ENCODE measurements around the gene KRT6A.

KRT6A gene

GRCh38 chr12:52445876-52446275 is 47.2 kb downstream of the KRT6A start:
- Histone ChIP-seq H3K27ac (ENCODE audit: low read length) (no peak overlapping the region), H3K4me2 (ENCODE audit: low read depth, low read length) (no peak overlapping the region), H3K9me3 (replicated peaks; ENCODE audit: insufficient read depth, low read length) (no peaks in the 10 kb centered on the region), H3F3A (ENCODE audit: insufficient read depth, low read length) (no peaks in the 10 kb centered on the region), H3K36me3 (replicated peaks; ENCODE audit: insufficient read depth, low read length) (no peaks in the 10 kb centered on the region), H3K4me3 (ENCODE audit: low read length) (no peak overlapping the region), H4K20me1 (ENCODE audit: insufficient read depth, low read length) (no peaks in the 10 kb centered on the region), H2AFZ (ENCODE audit: low read length) (no peak overlapping the region), H3K4me1 (ENCODE audit: low read length) (no peaks in the 10 kb centered on the region), H3K27me3 (replicated peaks; ENCODE audit: insufficient read depth, low read length) (peaks cover 18% of the 10 kb centered on the region; the same call in 1 of the 2 replicates), H3K9me2 (replicated peaks; ENCODE audit: insufficient read depth, low read length) (no peaks in the 10 kb centered on the region), H3K9ac (ENCODE audit: low read length) (no peak overlapping the region), H3K79me2 (ENCODE audit: low read length) (no peaks in the 10 kb centered on the region)
- no peak for DNase-seq
- TF ChIP-seq EZH2phosphoT487 (IDR thresholded peaks at IDR 0.05; ENCODE audit: low read length) (no peak), EZH2 (optimal IDR thresholded peaks at IDR 0.05; ENCODE audit: low read depth, low read length) (no peak)
- TF ChIP-seq, protein P1, sequence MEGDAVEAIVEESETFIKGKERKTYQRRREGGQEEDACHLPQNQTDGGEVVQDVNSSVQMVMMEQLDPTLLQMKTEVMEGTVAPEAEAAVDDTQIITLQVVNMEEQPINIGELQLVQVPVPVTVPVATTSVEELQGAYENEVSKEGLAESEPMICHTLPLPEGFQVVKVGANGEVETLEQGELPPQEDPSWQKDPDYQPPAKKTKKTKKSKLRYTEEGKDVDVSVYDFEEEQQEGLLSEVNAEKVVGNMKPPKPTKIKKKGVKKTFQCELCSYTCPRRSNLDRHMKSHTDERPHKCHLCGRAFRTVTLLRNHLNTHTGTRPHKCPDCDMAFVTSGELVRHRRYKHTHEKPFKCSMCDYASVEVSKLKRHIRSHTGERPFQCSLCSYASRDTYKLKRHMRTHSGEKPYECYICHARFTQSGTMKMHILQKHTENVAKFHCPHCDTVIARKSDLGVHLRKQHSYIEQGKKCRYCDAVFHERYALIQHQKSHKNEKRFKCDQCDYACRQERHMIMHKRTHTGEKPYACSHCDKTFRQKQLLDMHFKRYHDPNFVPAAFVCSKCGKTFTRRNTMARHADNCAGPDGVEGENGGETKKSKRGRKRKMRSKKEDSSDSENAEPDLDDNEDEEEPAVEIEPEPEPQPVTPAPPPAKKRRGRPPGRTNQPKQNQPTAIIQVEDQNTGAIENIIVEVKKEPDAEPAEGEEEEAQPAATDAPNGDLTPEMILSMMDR (IDR thresholded peaks at IDR 0.05; ENCODE audit: low read length): no peak

GRCh38 chr12:52444647-52445595 is 48.1 kb downstream of the KRT6A start:
- Histone ChIP-seq H3F3A (ENCODE audit: insufficient read depth, low read length) (no peaks in the 10 kb centered on the region), H3K9ac (ENCODE audit: low read length) (no peak overlapping the region), H3K4me2 (ENCODE audit: low read depth, low read length) (no peak overlapping the region), H3K4me1 (ENCODE audit: low read length) (no peaks in the 10 kb centered on the region), H3K36me3 (replicated peaks; ENCODE audit: insufficient read depth, low read length) (no peaks in the 10 kb centered on the region), H3K9me3 (replicated peaks; ENCODE audit: insufficient read depth, low read length) (no peaks in the 10 kb centered on the region), H3K27me3 (replicated peaks; ENCODE audit: insufficient read depth, low read length) (peaks cover 19% of the 10 kb centered on the region; the same call in 1 of the 2 replicates), H3K27ac (ENCODE audit: low read length) (no peak overlapping the region), H3K79me2 (ENCODE audit: low read length) (no peaks in the 10 kb centered on the region), H3K4me3 (ENCODE audit: low read length) (no peak overlapping the region), H3K9me2 (replicated peaks; ENCODE audit: insufficient read depth, low read length) (no peaks in the 10 kb centered on the region), H4K20me1 (ENCODE audit: insufficient read depth, low read length) (no peaks in the 10 kb centered on the region), H2AFZ (ENCODE audit: low read length) (no peak overlapping the region)
- no peak for DNase-seq
- TF ChIP-seq EZH2phosphoT487 (IDR thresholded peaks at IDR 0.05; ENCODE audit: low read length): no peak
- no peak for TF ChIP-seq EZH2 (optimal IDR thresholded peaks at IDR 0.05; ENCODE audit: low read depth, low read length)
- TF ChIP-seq, protein P1 (IDR thresholded peaks at IDR 0.05; ENCODE audit: low read length): no peak

DNA sequence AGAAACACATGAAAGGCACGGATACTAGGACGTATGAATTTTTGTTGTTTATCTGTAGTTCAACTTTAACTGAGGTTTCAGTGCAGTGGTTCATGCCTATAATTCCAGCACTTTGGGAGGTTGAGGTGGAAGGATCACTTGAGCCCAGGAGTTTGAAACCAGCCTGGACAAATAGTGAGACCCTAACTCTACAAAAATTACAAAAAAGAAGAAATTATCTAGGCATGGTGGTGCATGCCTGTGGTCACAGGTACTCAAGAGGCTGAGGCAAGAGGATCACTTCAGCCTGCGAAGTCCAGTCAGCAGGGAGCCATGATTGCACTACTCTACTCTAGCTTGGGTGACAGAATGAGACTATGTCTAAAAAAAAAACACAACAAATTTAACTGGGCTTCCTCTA is 49.1 kb downstream of the KRT6A start:
- H3K27ac ChIP-seq (ENCODE audit: low read length): no peak overlapping the region
- no peaks in the 10 kb centered on the region for H3K4me1 ChIP-seq (ENCODE audit: low read length)

More for the DNA sequence above, 49.1 kb downstream of the KRT6A start:
- H3F3A ChIP-seq (ENCODE audit: insufficient read depth, low read length): no peaks in the 10 kb centered on the region
- H3K9me2 ChIP-seq (replicated peaks; ENCODE audit: insufficient read depth, low read length): no peaks in the 10 kb centered on the region
- H3K4me2 ChIP-seq (ENCODE audit: low read depth, low read length): no peak overlapping the region
- H3K79me2 ChIP-seq (ENCODE audit: low read length): no peaks in the 10 kb centered on the region
- H3K9ac ChIP-seq (ENCODE audit: low read length): no peak overlapping the region
- DNase-seq: no peak
- H2AFZ ChIP-seq (ENCODE audit: low read length): no peak overlapping the region
- no peaks in the 10 kb centered on the region for H4K20me1 ChIP-seq (ENCODE audit: insufficient read depth, low read length)
- no peak overlapping the region for H3K4me3 ChIP-seq (ENCODE audit: low read length)
- H3K9me3 ChIP-seq (replicated peaks; ENCODE audit: insufficient read depth, low read length): no peaks in the 10 kb centered on the region
- H3K27me3 ChIP-seq (replicated peaks; ENCODE audit: insufficient read depth, low read length): peaks cover 24% of the 10 kb centered on the region; the same call in 1 of the 2 replicates
- TF ChIP-seq EZH2 (optimal IDR thresholded peaks at IDR 0.05; ENCODE audit: low read depth, low read length) (no peak), EZH2phosphoT487 (IDR thresholded peaks at IDR 0.05; ENCODE audit: low read length) (no peak)
- TF ChIP-seq, protein P1 (IDR thresholded peaks at IDR 0.05; ENCODE audit: low read length): no peak
- no peaks in the 10 kb centered on the region for H3K36me3 ChIP-seq (replicated peaks; ENCODE audit: insufficient read depth, low read length)

Data from MM.1S (cell line).